K562 (cell line): ENCODE measurements around the gene TCFL5. TPM values are rescaled to one million over a fixed set of nuclear protein-coding genes. Genes with fewer than 3 reads are reported as not detected.

Experiments used
- ARID1B ChIP-seq: fragments of 450-650 bp; IDR thresholded peaks from 2 replicates; pipeline ENCODE4 v1.6.1; 2016; ENCODE audit warnings: antibody characterized with exemption, mild to moderate bottlenecking, inconsistent platforms
- DDX20 ChIP-seq: fragments of 450-650 bp; IDR thresholded peaks from 2 replicates; pipeline ENCODE4 v1.6.1; 2016; ENCODE audit warnings: missing genetic modification characterization, low read depth, mild to moderate bottlenecking, missing compliant biosample characterization, moderate library complexity
- ELF2 ChIP-seq: fragments of 250-450 bp; sonication (Bioruptor Pico); IDR thresholded peaks from 2 replicates; pipeline ENCODE4 v1.5.0; 2021; ENCODE audit warnings: mild to moderate bottlenecking
- KHSRP ChIP-seq: fragments of 450-650 bp; IDR thresholded peaks from 2 replicates; pipeline ENCODE4 v1.6.1; 2017
- KLF6 ChIP-seq: fragments of 250-450 bp; sonication (Bioruptor Pico); IDR thresholded peaks from 2 replicates; pipeline ENCODE4 v1.4.0; 2020; ENCODE audit warnings: mild to moderate bottlenecking, moderate library complexity, borderline replicate concordance
- MYNN ChIP-seq, 2 experiments: sonication (generic); formaldehyde crosslinking in 1 of 2; IDR thresholded peaks; 2 replicates each; pipeline versions ENCODE4 v1.5.0 to v1.6.1; 2016 to 2020; ENCODE audit warnings: antibody characterized with exemption in 1 of 2, missing genetic modification reagents in 1 of 2
- POLR2AphosphoS2 ChIP-seq: IDR thresholded peaks from 2 replicates; pipeline ENCODE4 v1.6.1; 2012; ENCODE audit warnings: low read length, improper control_type of control experiment
- PRPF4 ChIP-seq: fragments of 200-400 bp; formaldehyde crosslinking; IDR thresholded peaks from one replicate; pipeline ENCODE4 v1.6.1; 2017; ENCODE audit warnings: low read length, low read depth, mild to moderate bottlenecking; ENCODE audit not compliant: insufficient read depth, poor library complexity, severe bottlenecking
- RBBP5 ChIP-seq: fragments of 200-600 bp; sonication (generic); IDR thresholded peaks from 2 replicates; pipeline ENCODE4 v1.6.1; 2012; ENCODE audit warnings: borderline replicate concordance, mild to moderate bottlenecking, low read length, control low read depth, inconsistent platforms; ENCODE audit not compliant: insufficient read depth, poor library complexity, severe bottlenecking
- TARDBP ChIP-seq: fragments of 450-650 bp; IDR thresholded peaks from 2 replicates; pipeline ENCODE4 v1.6.1; 2016
- TCF3 ChIP-seq: sonication (generic); formaldehyde crosslinking; IDR thresholded peaks from 2 replicates; pipeline ENCODE4 v1.4.0; 2020; ENCODE audit warnings: mild to moderate bottlenecking, missing genetic modification reagents
- TOE1 ChIP-seq, 2 experiments: fragments of 450-650 bp in 1 of 2; sonication (generic) in 1 of 2; formaldehyde crosslinking in 1 of 2; IDR thresholded peaks; 2 replicates each; pipeline versions ENCODE4 v1.7.1 to v1.8.0; 2016 to 2022; ENCODE audit warnings: borderline replicate concordance in 2 of 2, mild to moderate bottlenecking in 2 of 2, antibody characterized with exemption in 1 of 2, inconsistent platforms in 1 of 2, low read depth in 1 of 2, missing genetic modification reagents in 1 of 2, moderate library complexity in 1 of 2
- ZEB2 ChIP-seq: fragments of 450-650 bp; IDR thresholded peaks from 2 replicates; pipeline ENCODE4 v1.6.1; 2016
- ZFP36 ChIP-seq: fragments of 150-350 bp; IDR thresholded peaks from 2 replicates; pipeline ENCODE4 v1.6.1; 2018; ENCODE audit warnings: low read length, low read depth; ENCODE audit not compliant: partially characterized antibody
- ZNF408 ChIP-seq: fragments of 250-450 bp; sonication (Bioruptor Pico); IDR thresholded peaks from 2 replicates; pipeline ENCODE4 v1.4.0; 2020; ENCODE audit warnings: low read depth, mild to moderate bottlenecking, moderate library complexity
- polyA plus RNA-seq, 8 experiments: library from polyadenylated mRNA; depleted of rRNA in 4 of 8; stranded (reverse) in 5 of 8; unstranded in 3 of 8; fragments of >200 nt; fragmentation: Nextera tagmentation in 2 of 8; fragmentation: Illumina TruSeq in 1 of 8; extraction: Ambion mirVana in 2 of 8; extraction: Trizol in 1 of 8; gene quantifications; 2 replicates each; pipeline versions ENCODE4 v1.2.1 to v1.2.3, GENCODE V29; 2011 to 2014; ENCODE audit warnings: inconsistent platforms in 1 of 8, missing spikeins in 1 of 8
- total RNA-seq, 7 experiments: library from RNA; depleted of rRNA in 6 of 7; stranded (reverse); fragments of >200 nt in 6 of 7; fragmentation: Illumina TruSeq in 2 of 7; extraction: Trizol in 2 of 7; gene quantifications; 2 replicates each; pipeline versions ENCODE4 v1.2.1 to v1.2.3, GENCODE V29; 2011 to 2021; ENCODE audit warnings: low replicate concordance in 1 of 7
- TF ChIP-seq, protein P1 (sequence below): sonication (generic); formaldehyde crosslinking; IDR thresholded peaks from 2 replicates; pipeline ENCODE4 v1.5.0; 2020; ENCODE audit warnings: missing genetic modification reagents
- TF ChIP-seq, protein P2 (sequence below): sonication (generic); formaldehyde crosslinking; IDR thresholded peaks from 2 replicates; pipeline ENCODE4 v1.8.0; 2022; ENCODE audit warnings: mild to moderate bottlenecking, missing genetic modification reagents
- TF ChIP-seq, protein P3 (sequence below): sonication (generic); formaldehyde crosslinking; IDR thresholded peaks from 2 replicates; pipeline ENCODE4 v1.9.0; 2022; ENCODE audit warnings: mild to moderate bottlenecking, missing genetic modification reagents
- TF ChIP-seq, protein P4 (sequence below): fragments of 450-650 bp; formaldehyde crosslinking; conservative IDR thresholded peaks from 2 replicates; pipeline ENCODE4 v1.4.0; 2022; ENCODE audit warnings: mild to moderate bottlenecking, missing genetic modification characterization
- TF ChIP-seq, protein P5 (sequence below), 3 experiments: IDR thresholded peaks in 2 of 3; conservative IDR thresholded peaks in 1 of 3; 2 replicates each; pipeline ENCODE4 v1.5.1; 2011 to 2012; ENCODE audit warnings: low read length in 3 of 3, mild to moderate bottlenecking in 3 of 3, control low read depth in 2 of 3, improper control_type of control experiment in 1 of 3, inconsistent platforms in 1 of 3, low read depth in 1 of 3, mixed read lengths in 1 of 3, moderate library complexity in 1 of 3; ENCODE audit not compliant: insufficient read depth in 2 of 3

The TCFL5 gene
- total and polyA plus RNA-seq, 9 of the 15 experiments (the other 6 are each of a cell fraction or from before 2014, with no cell fraction given): 1.00 to 12.6 (median 9.1) TPM

DNA sequence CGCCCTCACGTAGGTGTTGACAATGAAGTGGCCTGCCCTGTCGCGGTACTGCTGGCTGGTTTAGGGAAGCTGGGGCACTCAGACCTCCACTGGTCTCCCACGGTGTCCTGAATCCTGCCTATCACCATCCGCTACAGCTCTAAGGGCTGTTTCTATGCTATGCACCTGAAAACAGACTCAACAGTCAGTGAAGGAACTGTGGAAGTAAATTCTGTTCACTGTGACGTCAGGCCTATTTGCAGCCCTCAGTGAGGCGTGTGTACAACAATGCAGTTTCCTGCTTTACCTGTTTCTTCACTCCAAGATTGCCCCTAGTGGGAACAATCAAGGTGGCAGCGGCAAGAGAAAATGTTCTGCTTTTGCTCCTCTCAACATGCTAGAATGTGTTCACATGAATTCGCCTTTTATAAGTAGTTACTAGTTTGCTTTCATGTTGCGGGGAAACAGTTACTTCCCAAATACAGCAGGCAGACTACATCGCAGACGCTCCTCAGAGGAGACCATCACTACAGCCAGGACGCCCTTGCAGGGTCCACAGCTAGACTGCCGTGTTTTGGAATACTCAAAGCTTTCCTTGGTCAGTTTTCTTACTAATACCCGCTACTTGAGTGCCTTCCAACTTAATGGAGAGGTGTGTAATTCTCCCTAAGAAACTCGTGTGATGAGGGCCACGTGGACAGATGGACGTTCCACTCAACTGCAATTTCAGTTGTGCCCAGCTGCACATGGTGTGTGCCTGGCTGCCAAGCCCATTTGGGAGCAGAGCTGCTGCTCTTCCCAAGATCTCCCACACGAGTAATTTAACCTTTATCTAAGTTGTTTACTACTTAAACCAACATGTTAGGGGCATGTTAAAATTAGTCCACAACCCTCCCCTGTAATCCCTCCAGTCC is 39.3 kb upstream of the TCFL5 start (continued):
- TF ChIP-seq, protein P1, sequence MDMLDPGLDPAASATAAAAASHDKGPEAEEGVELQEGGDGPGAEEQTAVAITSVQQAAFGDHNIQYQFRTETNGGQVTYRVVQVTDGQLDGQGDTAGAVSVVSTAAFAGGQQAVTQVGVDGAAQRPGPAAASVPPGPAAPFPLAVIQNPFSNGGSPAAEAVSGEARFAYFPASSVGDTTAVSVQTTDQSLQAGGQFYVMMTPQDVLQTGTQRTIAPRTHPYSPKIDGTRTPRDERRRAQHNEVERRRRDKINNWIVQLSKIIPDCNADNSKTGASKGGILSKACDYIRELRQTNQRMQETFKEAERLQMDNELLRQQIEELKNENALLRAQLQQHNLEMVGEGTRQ (CRISPR knock-in tag): no peak
- no peak for TF ChIP-seq ELF2 (CRISPR knock-in tag)
- no peak for TF ChIP-seq DDX20 (tag)
- TF ChIP-seq POLR2AphosphoS2: peak; percentile 34
- TF ChIP-seq KLF6 (CRISPR knock-in tag): no peak
- peak; percentile 11; the same call in 1 of the 2 replicates for TF ChIP-seq MYNN (IDR thresholded peaks at IDR 0.05)
- TF ChIP-seq MYNN (CRISPR knock-in tag; IDR thresholded peaks at IDR 0.05): no peak
- no peak for TF ChIP-seq ZNF408 (CRISPR knock-in tag)
- TF ChIP-seq ARID1B: no peak
- no peak for TF ChIP-seq RBBP5
- no peak for TF ChIP-seq ZFP36
- TF ChIP-seq TOE1 (IDR thresholded peaks at IDR 0.05; ENCODE audit: borderline replicate concordance): peak; percentile 9; the same call in 1 of the 2 replicates
- TF ChIP-seq TOE1 (CRISPR knock-in tag; IDR thresholded peaks at IDR 0.05; ENCODE audit: borderline replicate concordance, low read depth): no peak
- TF ChIP-seq, protein P2, sequence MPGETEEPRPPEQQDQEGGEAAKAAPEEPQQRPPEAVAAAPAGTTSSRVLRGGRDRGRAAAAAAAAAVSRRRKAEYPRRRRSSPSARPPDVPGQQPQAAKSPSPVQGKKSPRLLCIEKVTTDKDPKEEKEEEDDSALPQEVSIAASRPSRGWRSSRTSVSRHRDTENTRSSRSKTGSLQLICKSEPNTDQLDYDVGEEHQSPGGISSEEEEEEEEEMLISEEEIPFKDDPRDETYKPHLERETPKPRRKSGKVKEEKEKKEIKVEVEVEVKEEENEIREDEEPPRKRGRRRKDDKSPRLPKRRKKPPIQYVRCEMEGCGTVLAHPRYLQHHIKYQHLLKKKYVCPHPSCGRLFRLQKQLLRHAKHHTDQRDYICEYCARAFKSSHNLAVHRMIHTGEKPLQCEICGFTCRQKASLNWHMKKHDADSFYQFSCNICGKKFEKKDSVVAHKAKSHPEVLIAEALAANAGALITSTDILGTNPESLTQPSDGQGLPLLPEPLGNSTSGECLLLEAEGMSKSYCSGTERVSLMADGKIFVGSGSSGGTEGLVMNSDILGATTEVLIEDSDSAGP (CRISPR knock-in tag): no peak
- no peak for TF ChIP-seq TCF3 (CRISPR knock-in tag)
- no peak for TF ChIP-seq KHSRP
- TF ChIP-seq, protein P3, sequence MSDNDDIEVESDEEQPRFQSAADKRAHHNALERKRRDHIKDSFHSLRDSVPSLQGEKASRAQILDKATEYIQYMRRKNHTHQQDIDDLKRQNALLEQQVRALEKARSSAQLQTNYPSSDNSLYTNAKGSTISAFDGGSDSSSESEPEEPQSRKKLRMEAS (CRISPR knock-in tag): 0 out of 2 replicates have a peak, but pooled peaks have one; percentile 31
- TF ChIP-seq, protein P4, sequence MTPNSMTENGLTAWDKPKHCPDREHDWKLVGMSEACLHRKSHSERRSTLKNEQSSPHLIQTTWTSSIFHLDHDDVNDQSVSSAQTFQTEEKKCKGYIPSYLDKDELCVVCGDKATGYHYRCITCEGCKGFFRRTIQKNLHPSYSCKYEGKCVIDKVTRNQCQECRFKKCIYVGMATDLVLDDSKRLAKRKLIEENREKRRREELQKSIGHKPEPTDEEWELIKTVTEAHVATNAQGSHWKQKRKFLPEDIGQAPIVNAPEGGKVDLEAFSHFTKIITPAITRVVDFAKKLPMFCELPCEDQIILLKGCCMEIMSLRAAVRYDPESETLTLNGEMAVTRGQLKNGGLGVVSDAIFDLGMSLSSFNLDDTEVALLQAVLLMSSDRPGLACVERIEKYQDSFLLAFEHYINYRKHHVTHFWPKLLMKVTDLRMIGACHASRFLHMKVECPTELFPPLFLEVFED (CRISPR knock-in tag): 0 out of 2 replicates have a peak, but pooled peaks have one; percentile 25
- TF ChIP-seq PRPF4: no peak
- TF ChIP-seq ZEB2: peak; percentile 46; the same call in 1 of the 2 replicates
- TF ChIP-seq, protein P5, sequence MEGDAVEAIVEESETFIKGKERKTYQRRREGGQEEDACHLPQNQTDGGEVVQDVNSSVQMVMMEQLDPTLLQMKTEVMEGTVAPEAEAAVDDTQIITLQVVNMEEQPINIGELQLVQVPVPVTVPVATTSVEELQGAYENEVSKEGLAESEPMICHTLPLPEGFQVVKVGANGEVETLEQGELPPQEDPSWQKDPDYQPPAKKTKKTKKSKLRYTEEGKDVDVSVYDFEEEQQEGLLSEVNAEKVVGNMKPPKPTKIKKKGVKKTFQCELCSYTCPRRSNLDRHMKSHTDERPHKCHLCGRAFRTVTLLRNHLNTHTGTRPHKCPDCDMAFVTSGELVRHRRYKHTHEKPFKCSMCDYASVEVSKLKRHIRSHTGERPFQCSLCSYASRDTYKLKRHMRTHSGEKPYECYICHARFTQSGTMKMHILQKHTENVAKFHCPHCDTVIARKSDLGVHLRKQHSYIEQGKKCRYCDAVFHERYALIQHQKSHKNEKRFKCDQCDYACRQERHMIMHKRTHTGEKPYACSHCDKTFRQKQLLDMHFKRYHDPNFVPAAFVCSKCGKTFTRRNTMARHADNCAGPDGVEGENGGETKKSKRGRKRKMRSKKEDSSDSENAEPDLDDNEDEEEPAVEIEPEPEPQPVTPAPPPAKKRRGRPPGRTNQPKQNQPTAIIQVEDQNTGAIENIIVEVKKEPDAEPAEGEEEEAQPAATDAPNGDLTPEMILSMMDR (IDR thresholded peaks at IDR 0.05 in 2 of 3, conservative IDR thresholded peaks at IDR 0.05 in 1 of 3; ENCODE audit: insufficient read depth in 2 of 3, low read depth in 1 of 3, low read length in 3 of 3): peak in 2 of 3 experiments; percentile 33 to 35; a peak in 2 of 6 replicates
- no peak for TF ChIP-seq TARDBP
